BJ (cell line): Measurements from ENCODE around the gene PSMB9. TPM values are rescaled to one million over a fixed set of nuclear protein-coding genes. Genes with fewer than 3 reads are reported as not detected.

Experiments
- CTCF ChIA-PET: fragments of 350-600 bp; formaldehyde crosslinking; extraction: SDS; loops from one replicate; lab custom pipeline; 2021; ENCODE audit warnings: antibody characterized with exemption, inconsistent platforms; lab: Yijun Ruan, JAX
- POLR2A ChIA-PET: fragments of 300-600 bp; sonication (Branson Sonifier 250); formaldehyde crosslinking; extraction: SDS; loops from one replicate; lab custom pipeline; 2021; ENCODE audit warnings: antibody characterized with exemption; lab: Charles Lee
- DNase-seq: peaks from one replicate; pipeline ENCODE4 v3.0.0-alpha.2; 2011; ENCODE audit warnings: low read depth
- H3K27me3 ChIP-seq: 2 replicates; pipeline ENCODE4 v1.6.0; 2011; ENCODE audit warnings: low read length; ENCODE audit not compliant: control insufficient read depth, insufficient read depth
- H3K36me3 ChIP-seq: 2 replicates; pipeline ENCODE4 v1.5.1; 2011; ENCODE audit warnings: low read length; ENCODE audit not compliant: control insufficient read depth, insufficient read depth
- H3K4me3 ChIP-seq: 2 replicates; pipeline ENCODE4 v1.5.1; 2011; ENCODE audit warnings: low read depth, mild to moderate bottlenecking, control low read depth, low read length
- CTCF ChIP-seq: IDR thresholded peaks from 2 replicates; pipeline ENCODE4 v1.5.1; 2011; ENCODE audit warnings: low read depth, mild to moderate bottlenecking, control low read depth, inconsistent platforms, low read length, moderate library complexity; ENCODE audit not compliant: insufficient read depth
- polyA plus RNA-seq: library from polyadenylated mRNA; depleted of rRNA; stranded (reverse); fragments of >200 nt; gene quantifications from 2 replicates; pipeline ENCODE4 v1.2.3, GENCODE V29; 2011

Gene PSMB9
- polyA plus RNA-seq, 1 experiment = 44.7 TPM

GRCh38 chr6:32857156-32857891 lies 3.3 kb downstream of the PSMB9 start:
- H3K4me3 ChIP-seq = no peak overlapping the region
- no peaks in the 10 kb centered on the region for H3K27me3 ChIP-seq
- CTCF ChIA-PET = interaction anchor here (1.1 to 5.8 kb wide), 3 partner anchors 11 to 18 kb away, joined by 3 to 102 read pairs (median 57); partner anchors contain the start of gene TAP2
- 0 out of 2 replicates have a peak, but pooled peaks cover 1% of the 10 kb centered on the region for H3K36me3 ChIP-seq
- no peak for DNase-seq
- no peak for TF ChIP-seq CTCF
- POLR2A ChIA-PET = interaction anchor here (0.5 kb wide), 1 partner anchor 156 kb away, joined by 3 read pairs; no protein-coding TSS in a partner anchor

- H3K36me3 ChIP-seq = 0 out of 2 replicates have a peak, but pooled peaks cover 1% of the 10 kb centered on the region
- no peak overlapping the region for H3K4me3 ChIP-seq
- CTCF ChIA-PET = interaction anchor here (0.6 to 5.8 kb wide), 5 partner anchors 10 to 380 kb away, joined by 3 to 102 read pairs (median 4); partner anchors contain the start of gene TAP2
- no peaks in the 10 kb centered on the region for H3K27me3 ChIP-seq
- POLR2A ChIA-PET = no interaction called here
- no peak for TF ChIP-seq CTCF
- no peak for DNase-seq
These were observed 4.2 kb downstream of the PSMB9 start for GRCh38 chr6:32858194-32858593.

DNA sequence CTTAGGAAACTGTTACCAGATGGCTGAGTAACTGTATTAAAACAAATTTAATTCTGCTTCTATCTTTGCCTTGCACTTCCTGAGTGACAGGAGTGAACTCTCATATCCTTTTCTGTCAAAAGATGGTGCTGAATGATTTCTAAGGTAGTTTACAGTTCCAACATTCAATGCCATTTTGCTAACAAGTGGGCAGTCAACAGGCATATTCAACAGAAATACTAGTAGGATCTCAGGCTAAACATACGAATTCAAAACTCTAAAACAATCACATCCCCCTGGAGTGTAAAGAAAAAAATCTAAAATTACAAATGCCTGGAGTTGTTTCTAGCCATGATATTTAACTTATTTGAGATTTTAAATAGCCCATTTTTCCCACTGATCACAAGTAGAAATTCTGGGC lies 6.7 kb downstream of the PSMB9 start:
- no peak for DNase-seq
- Histone ChIP-seq H3K4me3 (no peak overlapping the region), H3K27me3 (no peaks in the 10 kb centered on the region), H3K36me3 (0 out of 2 replicates have a peak, but pooled peaks cover 1% of the 10 kb centered on the region)
- POLR2A ChIA-PET = no interaction called here
- no peak for TF ChIP-seq CTCF
- CTCF ChIA-PET = interaction anchor here (1.1 to 3.7 kb wide), 3 partner anchors 22 to 35 kb away, joined by 3 to 27 read pairs (median 3); partner anchors contain the start of gene TAP2

DNA sequence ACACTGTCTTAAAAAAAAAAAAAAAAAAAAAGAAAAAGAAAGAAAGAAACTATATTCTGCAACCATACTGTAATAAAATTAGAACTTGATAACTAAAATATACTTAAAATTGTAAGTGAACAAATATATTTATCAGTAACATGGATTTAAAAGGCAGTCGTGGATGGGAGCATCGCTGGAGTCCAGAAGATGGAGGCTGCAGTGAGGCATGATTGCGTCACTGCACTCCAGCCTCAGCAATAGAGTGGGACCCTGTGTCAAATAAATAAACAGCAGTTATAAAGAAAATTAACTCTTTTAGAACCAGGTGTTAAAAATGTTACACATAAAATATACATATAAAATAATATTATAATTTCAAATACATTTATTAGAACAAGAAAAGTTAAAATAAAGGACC lies 8.7 kb downstream of the PSMB9 start:
- TF ChIP-seq CTCF = no peak
- Histone ChIP-seq H3K36me3 (no peaks in the 10 kb centered on the region), H3K27me3 (no peaks in the 10 kb centered on the region), H3K4me3 (no peak overlapping the region)
- CTCF ChIA-PET = interaction anchor here (2.3 to 2.5 kb wide), 2 partner anchors 8 to 24 kb away, joined by 11 to 28 read pairs; partner anchors contain the start of genes PSMB9, TAP1 and TAP2
- no peak for DNase-seq
- POLR2A ChIA-PET = interaction anchor here (0.7 kb wide), 1 partner anchor 9 kb away, joined by 3 read pairs; the partner anchor contains the start of genes PSMB9 and TAP1

DNA sequence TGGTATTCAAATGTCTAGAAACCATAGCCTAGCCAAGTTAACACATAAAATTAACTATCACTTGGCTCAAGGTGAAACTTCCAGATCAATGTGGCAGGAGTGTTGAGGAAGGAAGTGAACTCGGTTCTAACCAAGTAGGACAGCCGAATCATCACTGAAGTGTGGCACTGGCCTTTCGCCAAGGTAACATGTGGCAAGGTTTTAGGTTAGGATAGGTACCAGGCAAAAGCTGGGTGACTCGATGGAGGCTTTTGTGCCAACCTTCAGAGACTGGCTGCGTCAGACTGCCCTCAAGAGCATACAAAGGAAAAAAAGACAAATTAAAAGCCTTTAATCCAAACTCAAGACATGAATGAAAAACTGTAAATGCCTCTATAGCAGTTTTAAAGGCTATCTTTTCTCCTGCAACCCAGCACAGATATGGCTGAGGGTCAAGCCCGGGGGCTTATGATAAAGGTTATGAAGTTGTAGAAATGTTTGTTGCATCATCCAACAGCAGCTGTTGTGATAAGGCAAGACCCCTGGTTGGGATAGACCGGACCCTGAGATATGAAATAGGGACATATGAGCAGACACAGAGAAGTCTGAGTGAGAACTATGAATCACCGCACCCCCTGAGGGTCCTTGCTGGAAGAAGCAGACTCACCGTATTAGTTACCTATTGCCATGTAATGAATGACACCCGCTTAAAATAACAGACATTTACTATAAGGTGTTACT lies 11.9 kb downstream of the PSMB9 start:
- POLR2A ChIA-PET = no interaction called here
- peaks cover 6% of the 10 kb centered on the region for H3K27me3 ChIP-seq
- TF ChIP-seq CTCF = no peak
- DNase-seq = no peak
- CTCF ChIA-PET = no interaction called here
- no peaks in the 10 kb centered on the region for H3K36me3 ChIP-seq
- H3K4me3 ChIP-seq = no peak overlapping the region
